Measurements from ENCODE around the gene CASK. TPM values are rescaled to one million over a fixed set of nuclear protein-coding genes. Genes with fewer than 3 reads are reported as not detected.

CASK gene
- total RNA-seq, 1 experiment from 2014 or later: 29.4 TPM

GRCh38 chrX:41877167-41877566, 46.2 kb downstream of the CASK start:
- Histone ChIP-seq H2AFZ (no peak overlapping the region), H3K27ac (no peak overlapping the region), H3K4me3 (no peak overlapping the region), H4K20me1 (ENCODE audit: insufficient read depth) (no peaks in the 10 kb centered on the region), H3K9me2 (ENCODE audit: insufficient read depth) (no peaks in the 10 kb centered on the region), H3K4me2 (no peak overlapping the region), H3K9me3 (ENCODE audit: insufficient read depth, low read depth) (no peaks in the 10 kb centered on the region), H3K79me2 (ENCODE audit: low read depth) (no peaks in the 10 kb centered on the region), H3F3A (ENCODE audit: insufficient read depth, low read depth) (no peaks in the 10 kb centered on the region), H3K36me3 (ENCODE audit: low read depth) (no peaks in the 10 kb centered on the region), H3K4me1 (replicated peaks; ENCODE audit: insufficient read depth) (no peaks in the 10 kb centered on the region), H3K27me3 (ENCODE audit: insufficient read depth, low read depth) (no peaks in the 10 kb centered on the region)
- DNase-seq: no peak
- CTCF ChIA-PET: no interaction called here
- no TSS peak for BruUV-seq (replicated peaks)
- intact Hi-C loops (cut with micrococcal nuclease; ENCODE audit: unreplicated experiment): no loop called here
- POLR2A ChIA-PET (ENCODE audit: unreplicated experiment): no interaction called here
- TF ChIP-seq CTCF (conservative IDR thresholded peaks at IDR 0.05) (no peak), EZH2 (IDR thresholded peaks at IDR 0.05; ENCODE audit: low read depth) (no peak)

- no peak overlapping the region for H3K27ac ChIP-seq
- BruUV-seq (replicated peaks): no TSS peak
- no peak overlapping the region for H2AFZ ChIP-seq
- H3K27me3 ChIP-seq (ENCODE audit: insufficient read depth, low read depth): no peaks in the 10 kb centered on the region
- no peaks in the 10 kb centered on the region for H3K9me2 ChIP-seq (ENCODE audit: insufficient read depth)
- no peaks in the 10 kb centered on the region for H3F3A ChIP-seq (ENCODE audit: insufficient read depth, low read depth)
- TF ChIP-seq CTCF (conservative IDR thresholded peaks at IDR 0.05) (no peak), EZH2 (IDR thresholded peaks at IDR 0.05; ENCODE audit: low read depth) (no peak)
- no peaks in the 10 kb centered on the region for H3K79me2 ChIP-seq (ENCODE audit: low read depth)
- no peaks in the 10 kb centered on the region for H4K20me1 ChIP-seq (ENCODE audit: insufficient read depth)
- H3K4me1 ChIP-seq (replicated peaks; ENCODE audit: insufficient read depth): no peaks in the 10 kb centered on the region
- H3K4me3 ChIP-seq: no peak overlapping the region
- ChIA-PET CTCF (no interaction called here), POLR2A (ENCODE audit: unreplicated experiment) (no interaction called here)
- DNase-seq: no peak
- no peak overlapping the region for H3K4me2 ChIP-seq
- H3K36me3 ChIP-seq (ENCODE audit: low read depth): no peaks in the 10 kb centered on the region
- intact Hi-C loops (cut with micrococcal nuclease; ENCODE audit: unreplicated experiment): no loop called here
- no peaks in the 10 kb centered on the region for H3K9me3 ChIP-seq (ENCODE audit: insufficient read depth, low read depth)
These were observed 48.2 kb downstream of the CASK start for GRCh38 chrX:41875142-41875541.

GRCh38 chrX:41870719-41871151, 52.6 kb downstream of the CASK start:
- Histone ChIP-seq H3K4me3 (no peak overlapping the region), H3K27me3 (ENCODE audit: insufficient read depth, low read depth) (no peaks in the 10 kb centered on the region), H2AFZ (no peak overlapping the region), H3F3A (ENCODE audit: insufficient read depth, low read depth) (no peaks in the 10 kb centered on the region), H3K36me3 (ENCODE audit: low read depth) (no peaks in the 10 kb centered on the region), H3K4me2 (no peak overlapping the region), H3K9me2 (ENCODE audit: insufficient read depth) (no peaks in the 10 kb centered on the region), H3K4me1 (replicated peaks; ENCODE audit: insufficient read depth) (no peaks in the 10 kb centered on the region), H3K79me2 (ENCODE audit: low read depth) (no peaks in the 10 kb centered on the region), H4K20me1 (ENCODE audit: insufficient read depth) (no peaks in the 10 kb centered on the region), H3K27ac (no peak overlapping the region), H3K9me3 (ENCODE audit: insufficient read depth, low read depth) (no peaks in the 10 kb centered on the region)
- BruUV-seq (replicated peaks): no TSS peak
- intact Hi-C loops (cut with micrococcal nuclease; ENCODE audit: unreplicated experiment): no loop called here
- ChIA-PET POLR2A (ENCODE audit: unreplicated experiment) (no interaction called here), CTCF (no interaction called here)
- TF ChIP-seq CTCF (conservative IDR thresholded peaks at IDR 0.05) (no peak), EZH2 (IDR thresholded peaks at IDR 0.05; ENCODE audit: low read depth) (no peak)
- peak in 1 of 2 experiments; percentile 0 for DNase-seq

Measured in PC-9 (cell line).